ENCODE measurements around the gene DUS1L. TPM values are rescaled to one million over a fixed set of nuclear protein-coding genes. Genes with fewer than 3 reads are reported as not detected.

The DUS1L gene
- polyA plus RNA-seq, 1 donor: 90.4 TPM

DNA sequence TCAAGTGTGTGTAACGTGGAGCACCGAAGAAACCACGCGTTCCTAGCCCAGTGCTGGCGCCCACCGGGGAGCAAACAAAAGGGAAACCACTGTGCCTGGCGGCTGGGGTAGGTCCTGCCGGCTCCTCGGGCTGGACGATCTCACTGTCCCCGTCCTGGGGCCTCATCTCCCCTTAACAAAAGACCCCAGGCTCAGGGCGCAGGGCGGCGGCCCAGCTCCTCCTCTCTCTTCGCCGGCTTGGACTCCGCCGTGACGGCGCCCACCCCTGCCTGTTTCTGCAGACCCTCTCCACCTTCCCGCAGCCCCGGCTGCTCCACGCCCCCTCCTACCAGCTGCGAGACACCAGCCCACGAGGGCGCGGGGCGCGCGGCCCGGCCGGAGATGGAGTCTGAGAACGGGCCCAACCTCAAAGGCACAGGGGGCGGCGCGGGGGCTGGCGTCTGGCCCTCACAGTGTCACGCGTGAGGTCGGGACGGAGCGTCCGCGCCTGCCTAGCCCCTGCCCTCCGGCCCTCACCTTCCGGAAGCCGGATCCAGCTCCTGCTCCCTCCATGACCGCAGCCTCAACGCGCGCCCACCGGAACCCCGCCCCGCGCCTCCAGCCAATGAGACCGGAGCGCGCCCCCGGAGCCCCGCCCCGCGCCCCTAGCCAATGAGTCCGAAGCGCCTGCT, 43.2 kb downstream of the DUS1L start, which contains the start of gene CENPX:
TSS of gene CENPX (minus strand) at position 569 of the 671 bp plus-strand sequence. CDS start at position 552, 17 bp downstream.
- WGBS (ENCODE audit: insufficient coverage, low lambda C conversion rate): no CpG with 5 or more reads among the region's 64 CpGs
- H3K4me3 ChIP-seq (ENCODE audit: low read length): peak within 1 kb of the TSS; percentile 97
- H3K36me3 ChIP-seq (ENCODE audit: control insufficient read depth, insufficient read depth, low read length): peaks cover 27% of the 10 kb centered on the region
- H3K9me3 ChIP-seq (ENCODE audit: control insufficient read depth, low read depth, low read length): no peaks in the 10 kb centered on the region
- H3K4me1 ChIP-seq (ENCODE audit: control insufficient read depth, insufficient read depth, low read length): peaks cover 23% of the 10 kb centered on the region
- DNase-seq: no peak
- no peaks in the 10 kb centered on the region for H3K27me3 ChIP-seq (ENCODE audit: control insufficient read depth, insufficient read depth, low read length)
- no peak within 1 kb of the TSS for H3K27ac ChIP-seq (ENCODE audit: low read length)

DNA sequence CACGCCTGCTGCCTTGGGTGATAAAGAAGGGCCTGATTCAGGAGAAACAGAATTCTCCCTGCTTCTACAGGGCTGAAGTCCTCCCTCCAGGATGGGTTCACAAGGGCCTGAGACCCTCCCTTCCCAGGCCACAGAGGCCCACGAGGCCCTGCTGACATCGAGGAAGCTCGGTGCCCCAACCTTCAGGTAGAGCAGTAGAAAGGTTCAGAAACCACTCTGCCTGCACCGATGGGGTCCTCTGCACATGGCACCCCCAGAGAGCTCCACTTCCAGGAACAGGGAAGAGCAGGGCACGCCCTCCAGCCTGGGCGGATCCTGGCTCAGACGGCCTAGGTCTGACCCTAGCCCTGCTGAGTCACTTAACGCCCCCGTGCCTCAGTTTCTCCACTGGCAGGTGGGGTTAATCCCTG, 43.7 kb downstream of the DUS1L start:
- DNase-seq: peak in 1 of 2 donors; percentile 22
- peak overlapping the region; percentile 97 for H3K4me3 ChIP-seq (ENCODE audit: low read length)
- H3K36me3 ChIP-seq (ENCODE audit: control insufficient read depth, insufficient read depth, low read length): peaks cover 22% of the 10 kb centered on the region
- no peak overlapping the region for H3K27ac ChIP-seq (ENCODE audit: low read length)
- H3K27me3 ChIP-seq (ENCODE audit: control insufficient read depth, insufficient read depth, low read length): no peaks in the 10 kb centered on the region
- peaks cover 23% of the 10 kb centered on the region for H3K4me1 ChIP-seq (ENCODE audit: control insufficient read depth, insufficient read depth, low read length)
- WGBS (ENCODE audit: insufficient coverage, low lambda C conversion rate): no CpG with 5 or more reads among the region's 10 CpGs
- no peaks in the 10 kb centered on the region for H3K9me3 ChIP-seq (ENCODE audit: control insufficient read depth, low read depth, low read length)

DNA sequence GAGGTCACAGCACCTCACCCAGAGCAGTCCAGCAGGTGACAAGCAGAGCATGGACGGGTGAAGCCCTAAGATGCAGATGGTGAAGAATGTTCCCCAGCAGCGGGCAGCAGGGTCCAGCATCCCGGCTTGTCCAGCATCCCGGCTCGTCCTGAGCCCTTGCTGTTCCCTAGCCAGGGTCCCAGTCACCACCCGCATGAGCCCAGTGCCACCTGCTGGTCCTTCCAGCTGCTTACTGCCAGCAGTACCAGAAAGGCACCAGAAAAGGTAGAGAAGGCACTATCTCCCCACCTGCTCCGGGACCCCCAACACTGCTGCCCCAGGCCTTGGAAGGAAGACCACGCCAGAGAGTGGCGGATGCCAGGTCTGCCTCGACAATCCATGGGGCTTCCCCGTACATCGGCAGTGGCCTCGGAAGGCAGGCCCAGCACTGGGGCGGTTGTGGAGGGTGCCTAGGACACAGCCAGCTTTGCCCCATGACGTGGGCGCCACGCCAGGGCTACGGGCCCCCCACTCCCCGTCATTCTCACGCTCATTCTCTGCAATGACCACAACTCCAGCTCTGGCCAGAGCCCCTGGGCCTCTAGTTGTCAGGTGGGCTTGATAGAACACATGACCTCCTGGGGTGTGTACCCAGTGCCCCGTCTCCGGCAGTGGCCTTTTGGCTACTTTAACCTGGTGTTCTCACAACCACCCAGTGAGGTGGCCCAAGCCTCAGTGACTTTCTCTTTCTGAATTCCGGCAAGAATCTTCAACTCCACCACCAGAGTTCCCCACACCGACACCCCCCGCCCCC, 44.3 kb downstream of the DUS1L start:
- no CpG with 5 or more reads among the region's 25 CpGs for WGBS (ENCODE audit: insufficient coverage, low lambda C conversion rate)
- Histone ChIP-seq H3K9me3 (ENCODE audit: control insufficient read depth, low read depth, low read length) (no peaks in the 10 kb centered on the region), H3K4me3 (ENCODE audit: low read length) (peak overlapping the region; percentile 97), H3K27ac (ENCODE audit: low read length) (no peak overlapping the region), H3K4me1 (ENCODE audit: control insufficient read depth, insufficient read depth, low read length) (peaks cover 23% of the 10 kb centered on the region), H3K27me3 (ENCODE audit: control insufficient read depth, insufficient read depth, low read length) (no peaks in the 10 kb centered on the region), H3K36me3 (ENCODE audit: control insufficient read depth, insufficient read depth, low read length) (peaks cover 20% of the 10 kb centered on the region)
- peak; percentile 53 to 54 for DNase-seq

DNA sequence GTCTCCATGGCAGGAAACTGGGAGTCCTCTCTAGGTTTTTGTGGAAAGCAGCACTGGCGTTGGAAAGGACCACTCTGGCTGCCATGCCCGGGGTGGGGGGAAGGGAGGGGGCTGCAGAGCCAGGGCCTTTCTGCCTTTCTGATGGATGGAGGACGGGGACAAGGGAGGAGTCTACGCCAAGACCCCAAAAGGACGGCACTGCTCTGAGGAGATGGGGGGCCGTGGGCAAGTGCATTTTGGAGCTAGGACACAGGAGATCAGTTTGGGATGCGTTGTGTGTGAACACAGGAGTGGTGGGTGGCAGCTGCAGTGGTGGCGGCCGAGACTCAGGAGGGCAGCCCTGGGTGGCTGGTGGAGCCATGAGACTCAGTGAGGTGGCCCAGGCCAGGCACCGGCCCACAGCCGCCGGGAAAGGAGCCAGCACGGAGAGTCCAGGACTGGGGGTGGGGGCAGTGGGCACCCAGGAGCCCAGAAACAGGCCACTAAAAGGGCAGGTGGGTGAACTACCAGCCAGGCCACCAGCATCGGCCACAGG, 45.0 kb downstream of the DUS1L start:
- no peak for DNase-seq
- H3K27me3 ChIP-seq (ENCODE audit: control insufficient read depth, insufficient read depth, low read length): no peaks in the 10 kb centered on the region
- WGBS (ENCODE audit: insufficient coverage, low lambda C conversion rate): no CpG with 5 or more reads among the region's 14 CpGs
- no peak overlapping the region for H3K4me3 ChIP-seq (ENCODE audit: low read length)
- no peaks in the 10 kb centered on the region for H3K9me3 ChIP-seq (ENCODE audit: control insufficient read depth, low read depth, low read length)
- H3K4me1 ChIP-seq (ENCODE audit: control insufficient read depth, insufficient read depth, low read length): peaks cover 23% of the 10 kb centered on the region
- no peak overlapping the region for H3K27ac ChIP-seq (ENCODE audit: low read length)
- peaks cover 16% of the 10 kb centered on the region for H3K36me3 ChIP-seq (ENCODE audit: control insufficient read depth, insufficient read depth, low read length)

DNA sequence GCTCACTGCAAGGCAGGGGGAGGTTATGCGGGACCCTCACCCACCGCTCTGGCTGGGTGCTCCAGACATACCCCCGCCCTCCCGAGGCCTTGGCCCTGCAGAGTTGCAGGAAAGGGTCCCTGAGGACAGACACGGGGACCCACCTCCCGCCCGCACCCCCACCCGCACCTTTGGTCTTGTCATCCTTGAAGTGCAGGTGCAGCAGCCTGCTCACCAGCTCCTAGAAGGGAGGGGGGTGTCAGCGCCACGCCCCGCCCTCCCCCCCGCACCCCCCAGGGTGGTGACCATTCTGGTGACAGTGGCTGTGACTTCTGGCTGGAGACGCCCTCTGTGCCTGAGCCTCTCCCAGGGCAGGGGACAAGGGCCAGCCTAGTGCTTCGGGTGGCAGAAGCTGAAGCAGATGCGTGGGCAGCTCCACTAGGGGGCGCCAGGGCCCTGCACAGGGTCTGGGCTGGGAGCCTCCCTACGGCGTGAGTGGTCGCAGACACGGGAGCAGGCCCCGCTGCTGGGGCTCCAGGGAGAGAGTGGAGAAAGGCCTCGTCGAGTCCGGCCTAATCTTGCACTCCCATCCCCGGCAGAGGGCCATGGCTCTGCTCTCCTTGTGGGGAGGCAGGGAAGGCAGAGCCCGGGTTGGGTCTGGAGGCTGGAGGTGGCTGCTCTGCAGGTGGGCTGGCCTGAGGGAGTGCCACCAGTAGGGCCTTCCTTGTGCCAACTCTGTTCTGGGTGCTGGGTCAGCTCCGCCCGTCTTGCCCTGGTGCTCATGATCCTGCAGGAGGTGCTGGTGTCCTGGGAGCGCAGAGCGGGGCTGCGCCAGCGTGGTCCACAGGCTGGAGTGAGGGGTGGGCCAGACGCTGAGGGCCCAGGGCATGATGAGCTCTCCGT, 45.7 kb downstream of the DUS1L start:
- Histone ChIP-seq H3K4me1 (ENCODE audit: control insufficient read depth, insufficient read depth, low read length) (peaks cover 23% of the 10 kb centered on the region), H3K4me3 (ENCODE audit: low read length) (no peak overlapping the region), H3K9me3 (ENCODE audit: control insufficient read depth, low read depth, low read length) (no peaks in the 10 kb centered on the region), H3K36me3 (ENCODE audit: control insufficient read depth, insufficient read depth, low read length) (peaks cover 16% of the 10 kb centered on the region), H3K27me3 (ENCODE audit: control insufficient read depth, insufficient read depth, low read length) (no peaks in the 10 kb centered on the region), H3K27ac (ENCODE audit: low read length) (no peak overlapping the region)
- no CpG with 5 or more reads among the region's 34 CpGs for WGBS (ENCODE audit: insufficient coverage, low lambda C conversion rate)
- peak in 1 of 2 donors; percentile 41 for DNase-seq

DNA sequence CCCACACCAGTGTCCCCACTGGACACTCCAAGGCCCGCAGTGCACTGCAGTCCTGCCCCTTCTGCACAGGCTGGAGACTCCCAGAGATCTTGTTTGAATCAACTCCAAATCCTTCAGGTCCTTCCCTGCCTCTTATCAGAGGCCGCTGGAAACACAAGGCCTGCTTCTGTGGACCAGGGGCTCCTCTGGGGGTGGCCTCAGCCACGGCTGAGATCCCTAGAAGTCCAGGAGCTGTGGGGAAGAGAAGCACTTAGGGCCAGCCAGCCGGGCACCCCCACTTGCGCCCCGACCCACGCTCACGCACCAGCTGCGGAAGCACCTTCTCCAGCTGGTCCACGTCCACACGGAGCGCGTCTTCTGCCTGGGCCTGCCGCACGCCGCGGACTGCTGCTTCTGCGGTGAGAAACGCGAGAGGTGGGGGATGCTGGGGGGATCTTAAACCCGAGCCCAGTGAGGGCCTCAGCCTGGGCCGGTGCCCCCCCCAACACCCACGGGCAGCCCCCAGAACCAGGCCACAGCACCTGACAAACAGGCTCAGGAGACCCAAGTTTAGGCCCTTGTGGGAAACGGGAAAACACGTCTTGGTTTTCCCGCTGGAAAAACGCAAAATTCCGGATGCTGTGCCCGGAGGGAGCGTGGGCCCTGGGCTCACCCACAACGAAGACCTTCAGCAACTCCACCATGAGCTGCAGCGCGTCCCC, 46.5 kb downstream of the DUS1L start:
- Histone ChIP-seq H3K27me3 (ENCODE audit: control insufficient read depth, insufficient read depth, low read length) (no peaks in the 10 kb centered on the region), H3K4me1 (ENCODE audit: control insufficient read depth, insufficient read depth, low read length) (peaks cover 19% of the 10 kb centered on the region), H3K36me3 (ENCODE audit: control insufficient read depth, insufficient read depth, low read length) (peaks cover 16% of the 10 kb centered on the region), H3K9me3 (ENCODE audit: control insufficient read depth, low read depth, low read length) (no peaks in the 10 kb centered on the region), H3K27ac (ENCODE audit: low read length) (no peak overlapping the region), H3K4me3 (ENCODE audit: low read length) (no peak overlapping the region)
- no peak for DNase-seq
- WGBS (ENCODE audit: insufficient coverage, low lambda C conversion rate): no CpG with 5 or more reads among the region's 33 CpGs

DNA sequence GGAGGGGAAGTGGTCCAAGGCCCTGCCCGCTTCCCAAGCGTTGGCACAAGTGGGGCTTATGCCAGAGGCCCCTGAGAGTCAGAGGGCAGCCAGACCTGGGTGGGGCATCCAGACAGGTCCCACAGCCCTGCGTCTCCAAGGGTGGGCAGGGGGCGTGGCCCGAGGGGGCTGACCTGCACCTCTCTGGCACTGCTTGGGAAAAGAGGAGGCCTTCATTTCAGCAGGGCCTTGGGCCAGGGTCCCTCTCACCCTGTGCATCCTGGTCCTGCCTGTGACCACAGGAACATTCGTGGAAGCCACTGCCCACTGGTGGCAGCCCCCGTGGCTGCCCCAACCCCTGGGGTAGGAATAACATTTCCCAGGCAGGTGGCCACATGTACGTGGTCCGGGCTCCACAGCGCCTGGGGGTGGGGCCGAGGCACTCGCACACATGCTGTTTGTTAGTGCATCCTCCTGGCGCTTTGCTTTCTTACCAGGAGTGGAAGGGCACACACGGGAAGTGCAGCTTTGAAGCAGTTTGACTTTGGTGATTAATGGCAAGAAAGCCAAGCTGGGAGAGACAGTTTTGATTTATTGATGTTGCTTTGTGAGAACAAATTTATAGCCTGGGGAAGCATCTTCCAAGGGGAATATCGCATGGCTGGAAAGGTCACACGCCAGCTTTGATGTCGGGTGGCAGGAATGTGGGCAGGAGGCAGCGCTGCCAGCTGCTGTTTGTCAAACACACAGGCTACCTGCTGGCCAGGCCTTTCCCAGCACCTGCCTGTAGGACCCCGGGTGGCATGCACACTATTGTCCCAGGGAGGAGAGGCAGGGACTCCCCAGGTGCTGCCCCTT, 47.2 kb downstream of the DUS1L start:
- peaks cover 16% of the 10 kb centered on the region for H3K36me3 ChIP-seq (ENCODE audit: control insufficient read depth, insufficient read depth, low read length)
- no peak for DNase-seq
- no peak overlapping the region for H3K4me3 ChIP-seq (ENCODE audit: low read length)
- peaks cover 15% of the 10 kb centered on the region for H3K4me1 ChIP-seq (ENCODE audit: control insufficient read depth, insufficient read depth, low read length)
- WGBS (ENCODE audit: insufficient coverage, low lambda C conversion rate): no CpG with 5 or more reads among the region's 19 CpGs
- H3K9me3 ChIP-seq (ENCODE audit: control insufficient read depth, low read depth, low read length): no peaks in the 10 kb centered on the region
- no peaks in the 10 kb centered on the region for H3K27me3 ChIP-seq (ENCODE audit: control insufficient read depth, insufficient read depth, low read length)
- no peak overlapping the region for H3K27ac ChIP-seq (ENCODE audit: low read length)

DNA sequence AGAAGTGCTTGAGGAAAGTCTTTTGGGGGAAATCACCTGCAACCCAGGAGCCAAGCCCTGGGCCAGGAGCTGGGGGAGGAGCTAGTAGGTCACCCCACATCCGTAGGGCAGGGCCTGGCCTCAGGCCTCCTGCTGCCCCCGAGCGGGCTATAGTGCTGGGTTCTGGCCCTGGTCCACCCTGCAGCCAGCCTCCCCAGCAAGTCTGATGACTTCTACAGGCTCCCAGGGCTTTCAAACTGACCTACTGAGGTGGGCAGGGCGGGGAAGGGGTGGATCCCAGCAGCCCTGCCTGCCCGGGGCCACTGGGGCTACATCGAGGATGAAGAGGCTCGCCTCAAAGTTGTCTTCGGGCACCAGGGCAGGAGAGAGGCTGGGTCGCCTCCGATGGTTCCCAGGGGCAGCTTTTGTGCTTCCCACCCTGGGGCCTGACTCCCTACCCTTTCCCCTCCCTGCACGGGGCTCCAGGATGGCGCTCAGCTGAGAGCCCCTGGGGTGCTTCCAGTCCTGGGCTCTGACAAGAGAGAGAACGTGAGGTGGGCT, 47.9 kb downstream of the DUS1L start:
- Histone ChIP-seq H3K4me3 (ENCODE audit: low read length) (no peak overlapping the region), H3K27ac (ENCODE audit: low read length) (no peak overlapping the region), H3K36me3 (ENCODE audit: control insufficient read depth, insufficient read depth, low read length) (peaks cover 16% of the 10 kb centered on the region), H3K27me3 (ENCODE audit: control insufficient read depth, insufficient read depth, low read length) (no peaks in the 10 kb centered on the region), H3K9me3 (ENCODE audit: control insufficient read depth, low read depth, low read length) (no peaks in the 10 kb centered on the region), H3K4me1 (ENCODE audit: control insufficient read depth, insufficient read depth, low read length) (peaks cover 15% of the 10 kb centered on the region)
- no CpG with 5 or more reads among the region's 13 CpGs for WGBS (ENCODE audit: insufficient coverage, low lambda C conversion rate)
- no peak for DNase-seq

DNA sequence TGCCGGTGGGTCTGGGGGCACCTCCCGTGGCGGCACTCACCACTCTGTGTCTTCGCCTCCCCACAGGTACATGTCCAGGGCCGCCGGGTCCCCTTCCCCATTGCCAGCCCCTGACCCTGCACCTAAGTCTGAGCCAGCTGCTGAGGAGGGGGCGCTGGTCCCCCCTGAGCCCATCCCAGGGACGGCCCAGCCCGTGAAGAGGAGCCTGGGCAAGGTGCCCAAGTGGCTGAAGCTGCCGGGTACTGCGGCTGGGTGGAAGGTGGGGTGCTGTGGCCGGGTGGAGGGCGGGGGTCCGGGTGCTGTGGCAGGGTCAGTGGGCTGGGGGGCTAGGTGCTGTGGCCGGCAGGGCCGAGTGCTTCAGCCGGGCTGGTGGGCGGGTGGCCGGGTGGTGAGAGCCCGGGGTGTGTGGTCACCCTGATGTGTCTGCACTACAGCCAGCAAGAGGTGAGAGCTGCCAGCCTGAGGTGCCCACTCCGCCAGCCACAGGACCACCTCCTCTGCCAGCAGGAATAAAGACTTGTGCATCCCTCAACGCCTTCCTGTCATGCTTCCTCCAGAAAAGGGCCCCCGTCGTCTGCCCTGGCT, 48.6 kb downstream of the DUS1L start:
- WGBS (ENCODE audit: insufficient coverage, low lambda C conversion rate): no CpG with 5 or more reads among the region's 24 CpGs

More for the DNA sequence above, 48.6 kb downstream of the DUS1L start:
- no peaks in the 10 kb centered on the region for H3K9me3 ChIP-seq (ENCODE audit: control insufficient read depth, low read depth, low read length)
- peaks cover 12% of the 10 kb centered on the region for H3K4me1 ChIP-seq (ENCODE audit: control insufficient read depth, insufficient read depth, low read length)
- no peak overlapping the region for H3K27ac ChIP-seq (ENCODE audit: low read length)
- H3K4me3 ChIP-seq (ENCODE audit: low read length): no peak overlapping the region
- no peaks in the 10 kb centered on the region for H3K27me3 ChIP-seq (ENCODE audit: control insufficient read depth, insufficient read depth, low read length)
- H3K36me3 ChIP-seq (ENCODE audit: control insufficient read depth, insufficient read depth, low read length): peaks cover 22% of the 10 kb centered on the region
- DNase-seq: no peak

Measured in large intestine (tissue), 3 donors.